Fibroblast of villous mesenchyme (primary cell): Measurements from ENCODE around the gene PFN1. TPM values are rescaled to one million over a fixed set of nuclear protein-coding genes. Genes with fewer than 3 reads are reported as not detected.

ENCODE experiments used
- DNase-seq: peaks from one replicate; pipeline ENCODE4 v3.0.0-alpha.2; 2010; ENCODE audit warnings: low read depth
- H3K4me3 ChIP-seq: 2 replicates; pipeline ENCODE4 v1.5.1; 2011; ENCODE audit warnings: low read depth, mild to moderate bottlenecking, low read length
- total RNA-seq: library from RNA; depleted of rRNA; stranded (reverse); fragments of >200 nt; gene quantifications from 2 replicates; pipeline ENCODE4 v1.2.3, GENCODE V29; 2012
- TF ChIP-seq, protein P1 (sequence below): IDR thresholded peaks from 2 replicates; pipeline ENCODE4 v1.5.1; 2012; ENCODE audit warnings: low read depth, mild to moderate bottlenecking, low read length; ENCODE audit not compliant: insufficient read depth

PFN1 gene
- total RNA-seq, 1 donor, result 581 TPM

GRCh38 chr17:4903051-4903818 is 45.1 kb downstream of the PFN1 start, which contains the start of gene CHRNE:
TSS of gene CHRNE (minus strand) at chr17:4903098. CDS start at chr17:4903063, 35 bp downstream.
- TF ChIP-seq, protein P1, sequence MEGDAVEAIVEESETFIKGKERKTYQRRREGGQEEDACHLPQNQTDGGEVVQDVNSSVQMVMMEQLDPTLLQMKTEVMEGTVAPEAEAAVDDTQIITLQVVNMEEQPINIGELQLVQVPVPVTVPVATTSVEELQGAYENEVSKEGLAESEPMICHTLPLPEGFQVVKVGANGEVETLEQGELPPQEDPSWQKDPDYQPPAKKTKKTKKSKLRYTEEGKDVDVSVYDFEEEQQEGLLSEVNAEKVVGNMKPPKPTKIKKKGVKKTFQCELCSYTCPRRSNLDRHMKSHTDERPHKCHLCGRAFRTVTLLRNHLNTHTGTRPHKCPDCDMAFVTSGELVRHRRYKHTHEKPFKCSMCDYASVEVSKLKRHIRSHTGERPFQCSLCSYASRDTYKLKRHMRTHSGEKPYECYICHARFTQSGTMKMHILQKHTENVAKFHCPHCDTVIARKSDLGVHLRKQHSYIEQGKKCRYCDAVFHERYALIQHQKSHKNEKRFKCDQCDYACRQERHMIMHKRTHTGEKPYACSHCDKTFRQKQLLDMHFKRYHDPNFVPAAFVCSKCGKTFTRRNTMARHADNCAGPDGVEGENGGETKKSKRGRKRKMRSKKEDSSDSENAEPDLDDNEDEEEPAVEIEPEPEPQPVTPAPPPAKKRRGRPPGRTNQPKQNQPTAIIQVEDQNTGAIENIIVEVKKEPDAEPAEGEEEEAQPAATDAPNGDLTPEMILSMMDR, result peak; percentile 76
- no peak within 1 kb of the TSS for H3K4me3 ChIP-seq
- peak; percentile 79 for DNase-seq

DNA sequence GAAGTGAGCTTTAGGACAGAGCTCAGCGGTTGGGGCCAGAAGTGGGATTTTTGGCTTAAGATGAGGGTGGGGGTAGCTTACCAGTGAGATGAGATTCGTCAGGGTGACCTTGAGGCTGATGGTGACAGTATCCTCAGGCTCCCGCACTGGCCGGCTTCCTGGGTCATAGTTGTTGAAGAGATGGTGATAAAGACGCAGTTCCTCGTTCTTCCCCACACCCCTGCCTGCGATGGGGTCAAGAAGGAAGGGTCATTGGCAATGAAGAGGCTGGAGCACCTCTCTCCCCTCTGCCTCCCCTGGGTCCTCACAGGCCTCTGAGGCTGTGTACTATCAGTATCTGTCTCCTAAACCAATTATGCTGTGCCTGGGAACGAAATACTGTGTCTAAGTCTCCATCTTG is 45.8 kb downstream of the PFN1 start:
- DNase-seq, result no peak
- H3K4me3 ChIP-seq, result no peak overlapping the region
- TF ChIP-seq, protein P1, result no peak

- H3K4me3 ChIP-seq, result no peak overlapping the region
- TF ChIP-seq, protein P1, result no peak
- DNase-seq, result no peak
Observed at GRCh38 chr17:4901648-4902344, 46.5 kb downstream of the PFN1 start.

GRCh38 chr17:4901108-4901647 is 47.2 kb downstream of the PFN1 start:
- DNase-seq, result no peak
- no peak overlapping the region for H3K4me3 ChIP-seq
- TF ChIP-seq, protein P1, result no peak

GRCh38 chr17:4900231-4901107 is 47.9 kb downstream of the PFN1 start:
- no peak for DNase-seq
- H3K4me3 ChIP-seq, result peak overlapping the region; percentile 66
- TF ChIP-seq, protein P1, result no peak

- peak; percentile 78 for DNase-seq
- peak within 1 kb of the TSS; percentile 66 for H3K4me3 ChIP-seq
- TF ChIP-seq, protein P1, result no peak
Observed at GRCh38 chr17:4899341-4900230, 48.7 kb downstream of the PFN1 start, which contains the start of gene C17orf107. TSS of gene C17orf107 (plus strand) at chr17:4899536. CDS start at chr17:4899763, 227 bp downstream.
